NCI-H2196 (cell line): ENCODE measurements around the gene KDM1B.

Source experiments
- DNase-seq: peaks from one replicate; lab custom pipeline; 2025; ENCODE audit not compliant: unreplicated experiment; lab: John Stamatoyannopoulos, UW

The KDM1B gene, protein sequence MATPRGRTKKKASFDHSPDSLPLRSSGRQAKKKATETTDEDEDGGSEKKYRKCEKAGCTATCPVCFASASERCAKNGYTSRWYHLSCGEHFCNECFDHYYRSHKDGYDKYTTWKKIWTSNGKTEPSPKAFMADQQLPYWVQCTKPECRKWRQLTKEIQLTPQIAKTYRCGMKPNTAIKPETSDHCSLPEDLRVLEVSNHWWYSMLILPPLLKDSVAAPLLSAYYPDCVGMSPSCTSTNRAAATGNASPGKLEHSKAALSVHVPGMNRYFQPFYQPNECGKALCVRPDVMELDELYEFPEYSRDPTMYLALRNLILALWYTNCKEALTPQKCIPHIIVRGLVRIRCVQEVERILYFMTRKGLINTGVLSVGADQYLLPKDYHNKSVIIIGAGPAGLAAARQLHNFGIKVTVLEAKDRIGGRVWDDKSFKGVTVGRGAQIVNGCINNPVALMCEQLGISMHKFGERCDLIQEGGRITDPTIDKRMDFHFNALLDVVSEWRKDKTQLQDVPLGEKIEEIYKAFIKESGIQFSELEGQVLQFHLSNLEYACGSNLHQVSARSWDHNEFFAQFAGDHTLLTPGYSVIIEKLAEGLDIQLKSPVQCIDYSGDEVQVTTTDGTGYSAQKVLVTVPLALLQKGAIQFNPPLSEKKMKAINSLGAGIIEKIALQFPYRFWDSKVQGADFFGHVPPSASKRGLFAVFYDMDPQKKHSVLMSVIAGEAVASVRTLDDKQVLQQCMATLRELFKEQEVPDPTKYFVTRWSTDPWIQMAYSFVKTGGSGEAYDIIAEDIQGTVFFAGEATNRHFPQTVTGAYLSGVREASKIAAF

DNA sequence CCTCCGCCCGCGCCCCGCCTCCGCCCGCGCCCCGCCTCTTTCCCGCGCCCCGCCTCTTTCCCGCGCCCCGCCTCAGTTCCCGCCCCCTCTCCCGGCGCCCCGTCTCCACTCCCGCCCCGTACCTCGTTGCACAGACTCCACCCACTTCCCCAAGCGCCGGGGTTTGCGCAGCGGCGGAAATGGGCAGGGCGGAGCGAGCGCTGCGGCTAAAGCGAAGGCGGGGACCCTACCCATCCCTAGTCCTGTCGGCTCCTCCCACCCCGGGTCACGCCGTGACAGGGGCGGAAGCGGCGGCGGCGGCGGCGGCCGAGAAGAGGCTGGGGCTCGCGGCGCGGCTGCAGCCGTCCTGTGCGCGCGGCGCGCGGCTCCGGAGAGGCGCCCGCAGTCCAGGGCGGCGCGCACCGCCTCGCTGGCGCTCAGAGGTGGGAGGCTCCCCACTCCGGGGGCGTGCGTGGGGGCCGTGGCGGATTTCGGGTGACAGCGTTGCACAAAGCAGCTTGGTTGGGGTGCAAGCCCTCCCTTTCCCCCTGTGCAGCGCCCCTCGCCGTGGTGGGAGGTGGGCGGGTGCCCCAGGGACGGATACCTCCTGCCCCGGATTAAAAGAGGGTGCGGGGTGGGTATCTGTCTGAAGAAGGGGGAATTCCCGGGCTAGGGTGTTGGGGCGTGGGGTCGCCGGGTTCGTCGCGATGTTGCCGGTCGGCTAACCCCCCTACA is at the start of gene KDM1B:
KDM1B (plus strand) TSS at position 273 of the 714 bp plus-strand sequence. CDS start 4,474 bp downstream, outside the sequence.
- DNase-seq: peak; percentile 98

DNA sequence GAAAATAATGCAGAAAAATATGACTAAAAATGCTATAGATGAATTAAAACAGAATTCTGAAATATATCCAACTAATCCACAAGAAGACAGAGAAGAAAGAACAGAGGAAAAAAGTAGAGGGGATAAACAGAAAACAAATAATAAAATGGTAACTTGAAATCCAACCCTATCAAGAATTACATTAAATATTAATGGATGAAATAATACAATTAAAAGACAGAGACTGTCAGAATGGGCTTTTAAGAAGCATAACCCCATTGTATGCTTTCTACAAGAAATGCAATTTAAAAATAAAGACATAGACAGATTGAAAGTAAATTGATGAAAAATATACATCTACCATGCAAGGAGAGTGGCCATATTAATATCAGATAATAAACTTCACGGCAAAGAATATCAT is 48.2 kb upstream of the KDM1B start:
- no peak for DNase-seq

DNA sequence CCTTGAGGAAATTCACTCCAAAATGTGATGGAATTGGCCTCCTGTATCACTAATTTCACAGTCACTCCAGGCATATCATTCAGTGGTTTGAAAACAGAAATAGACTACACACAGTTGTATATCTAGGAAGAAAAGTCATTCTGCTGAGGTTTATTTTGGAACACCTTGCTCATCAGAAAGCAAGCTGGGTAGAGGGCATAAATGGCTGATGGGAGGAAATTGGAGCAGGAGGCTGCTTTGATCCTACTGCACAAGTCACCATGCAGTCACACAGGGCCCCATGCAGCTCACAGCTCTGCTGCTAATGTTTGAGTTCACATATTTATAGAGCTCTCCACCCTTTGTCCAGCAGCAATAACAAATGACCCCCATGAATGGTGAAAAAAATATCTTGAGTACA is 45.1 kb upstream of the KDM1B start:
- no peak for DNase-seq

DNA sequence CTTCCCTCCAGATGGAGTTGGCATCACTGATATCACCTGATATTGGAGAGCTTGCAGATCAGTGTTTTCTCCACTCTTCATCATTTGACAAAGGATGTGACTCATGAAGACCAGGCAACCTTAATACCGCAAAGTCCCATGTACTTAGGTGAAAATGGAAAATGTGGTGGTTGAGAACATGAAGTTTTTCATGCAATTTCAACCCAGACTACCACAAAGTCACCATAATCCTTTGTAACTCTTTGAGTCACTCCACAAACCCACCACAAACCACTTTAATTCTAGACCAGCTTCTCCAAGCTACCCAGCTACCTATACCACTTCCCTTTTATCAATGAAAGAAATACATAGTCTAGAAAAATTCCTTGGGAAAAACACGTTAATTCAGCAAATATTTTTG is 39.9 kb upstream of the KDM1B start:
- DNase-seq: no peak

DNA sequence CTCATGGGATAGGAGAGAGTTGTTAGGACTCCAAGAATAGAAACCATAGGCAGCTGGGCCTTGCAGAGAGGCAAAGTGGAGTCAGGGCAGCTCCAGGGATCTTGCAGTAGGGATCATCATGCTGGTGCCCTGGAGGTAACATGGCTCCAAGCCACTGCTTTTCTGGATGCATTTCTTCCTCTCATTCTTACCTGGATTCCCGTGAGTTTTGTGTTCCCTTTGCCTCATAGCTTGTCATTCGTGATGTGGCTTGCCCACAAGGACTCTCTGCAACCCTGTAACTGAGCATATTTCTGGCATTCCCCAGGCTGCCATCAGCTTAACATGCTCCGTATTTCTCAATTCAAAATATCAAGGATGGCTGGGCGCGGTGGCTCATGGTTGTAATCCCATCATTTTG is 38.1 kb upstream of the KDM1B start:
- DNase-seq: no peak

DNA sequence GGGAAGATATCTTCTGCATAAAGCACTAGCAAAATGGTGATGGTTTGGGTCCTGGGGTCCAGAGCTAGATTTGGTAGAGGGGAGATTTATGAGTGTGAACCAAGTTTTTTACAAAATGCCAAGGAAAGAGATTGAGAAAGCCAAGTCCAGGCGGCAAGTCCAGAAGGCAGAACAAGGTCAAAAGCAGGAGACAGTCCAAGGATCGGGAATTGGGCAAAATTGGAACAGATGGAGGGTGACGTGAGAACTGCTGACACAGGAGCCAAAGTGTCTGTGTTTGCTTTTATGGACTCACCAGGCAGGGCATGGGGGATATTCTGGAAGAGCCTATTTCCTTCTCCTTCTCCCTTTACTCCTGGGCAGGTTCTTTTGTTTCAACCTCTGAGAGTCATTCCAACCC is 36.9 kb upstream of the KDM1B start:
- no peak for DNase-seq

DNA sequence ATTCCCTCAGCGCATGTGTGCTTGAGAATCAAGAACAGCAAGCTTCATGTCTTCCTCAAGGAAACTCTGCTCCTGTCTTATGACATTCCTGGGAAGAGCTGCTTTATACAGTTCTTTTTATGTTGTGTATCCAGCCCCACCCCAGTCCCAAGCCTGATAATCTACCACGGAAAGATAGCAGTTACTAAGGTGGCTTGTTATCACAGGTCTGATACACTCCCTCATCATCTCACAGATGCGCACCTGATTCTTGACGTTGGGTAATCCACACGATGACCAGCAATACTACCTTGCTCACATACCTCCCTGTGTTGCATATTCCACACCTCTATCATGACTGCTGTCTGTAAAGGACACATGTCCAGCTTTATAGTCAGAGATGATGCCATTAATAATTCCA is 36.0 kb upstream of the KDM1B start:
- DNase-seq: no peak

DNA sequence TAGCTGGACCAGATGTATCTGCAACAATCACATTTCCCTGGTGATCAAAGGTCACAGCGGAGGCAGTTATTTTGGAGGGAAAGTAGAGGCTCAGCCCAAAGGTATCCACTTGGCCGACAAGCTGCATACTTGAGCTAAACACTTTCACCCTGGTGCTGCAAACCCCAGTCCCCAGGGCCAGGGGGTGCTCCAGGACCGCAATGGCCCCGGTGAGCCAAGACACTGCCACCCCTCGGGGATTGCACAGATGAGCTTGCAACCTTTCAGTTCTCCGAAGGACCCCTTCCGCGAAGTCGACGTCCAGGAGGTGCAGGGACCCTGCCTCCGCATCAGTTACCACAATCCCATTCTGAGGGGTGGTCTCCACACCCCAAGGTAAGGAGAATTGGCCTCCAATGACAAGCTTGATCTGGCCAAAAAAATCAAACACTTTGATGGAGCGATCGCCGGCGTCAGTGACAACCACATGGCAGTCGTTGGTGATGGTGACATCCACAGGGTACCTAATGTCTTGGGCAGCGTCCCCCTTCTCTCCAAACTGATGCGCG is 33.6 kb upstream of the KDM1B start:
- DNase-seq: no peak

DNA sequence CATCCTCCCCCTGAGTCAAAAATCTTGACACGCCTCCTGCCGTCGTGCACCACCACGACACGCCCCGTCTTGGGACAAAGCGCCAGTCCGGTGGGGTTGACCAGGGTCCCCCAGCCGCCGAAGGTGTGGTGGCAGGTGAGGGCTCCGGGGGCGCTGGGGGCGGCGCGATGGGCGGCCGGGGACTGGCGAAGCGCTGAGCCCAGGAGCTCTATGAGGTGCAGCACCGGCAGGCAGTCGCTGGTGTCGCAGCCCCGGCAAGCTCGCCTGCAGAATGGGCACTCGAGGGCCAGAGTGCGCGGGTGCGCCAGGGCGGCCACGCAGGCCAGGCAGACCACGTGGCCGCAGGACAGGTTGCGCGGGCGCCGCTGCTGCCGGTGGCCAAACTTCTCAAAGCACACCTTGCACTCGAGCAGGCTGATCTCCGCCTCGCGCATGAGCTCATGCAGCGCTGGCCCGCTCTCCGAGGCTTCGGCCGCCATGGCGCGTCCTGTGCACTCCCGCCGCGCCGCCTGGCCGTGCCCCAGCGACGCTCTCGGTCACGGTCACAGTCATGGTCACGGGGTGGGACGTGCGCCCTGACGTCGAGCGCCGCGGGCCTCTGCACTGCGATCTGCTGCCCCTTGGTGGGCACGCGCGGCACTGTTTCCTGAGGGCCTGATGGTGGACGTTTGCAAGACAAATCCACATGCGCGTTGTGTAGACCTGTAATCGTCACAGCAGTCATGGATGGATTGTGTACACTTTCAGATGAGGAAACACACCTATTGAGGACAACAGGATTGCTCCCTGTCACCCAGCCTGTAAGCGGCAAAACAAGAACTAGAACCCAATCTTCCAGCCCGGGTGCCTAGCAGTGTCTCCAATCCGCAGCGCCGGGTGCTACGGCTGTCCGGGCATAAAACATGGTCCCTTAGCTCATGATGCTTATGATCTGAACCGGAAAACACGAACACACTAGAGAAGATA is 32.8 kb upstream of the KDM1B start, which contains the start of gene NHLRC1:
NHLRC1 (minus strand) TSS at position 550 of the 966 bp plus-strand sequence; CDS start at position 479, 71 bp downstream.
- peak; percentile 92 for DNase-seq

DNA sequence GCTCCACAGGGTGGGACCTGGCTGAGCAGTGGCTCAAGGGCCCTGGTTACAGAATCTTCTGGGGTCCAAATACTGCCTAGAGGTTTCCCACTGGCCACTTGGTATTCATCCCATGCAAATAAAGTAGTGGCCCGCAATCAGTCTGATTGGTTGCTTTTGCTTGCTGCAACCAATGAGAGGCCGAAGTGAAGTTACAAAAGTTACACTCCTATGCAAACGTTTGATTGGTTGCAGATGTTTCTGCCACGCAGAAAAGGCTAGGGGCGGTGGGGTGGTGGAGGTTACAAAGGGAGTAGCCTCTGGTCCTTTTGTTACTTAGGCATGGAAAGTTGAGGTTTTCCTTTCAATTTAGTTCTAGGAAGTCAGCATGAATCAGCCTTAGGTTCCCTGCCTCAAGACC is 29.1 kb upstream of the KDM1B start:
- DNase-seq: no peak

DNA sequence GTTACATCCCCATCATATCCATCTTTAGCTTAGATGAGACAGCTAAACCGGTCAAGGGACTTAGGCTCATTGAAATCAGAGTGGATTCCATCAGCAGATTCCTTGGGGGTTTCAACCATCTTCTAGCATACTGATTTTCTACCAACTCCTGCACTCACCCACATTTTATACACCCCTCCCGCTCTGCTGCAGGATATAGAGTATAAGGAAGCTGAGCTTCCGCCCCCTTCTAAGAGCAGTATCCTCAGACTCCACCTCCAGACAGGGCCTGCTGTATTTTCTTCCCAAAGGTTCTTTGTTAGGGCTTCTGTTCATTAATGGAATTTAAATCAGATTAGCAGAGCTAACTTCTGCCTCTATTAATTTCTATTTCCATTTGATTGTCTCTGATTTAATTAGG is 22.9 kb upstream of the KDM1B start:
- DNase-seq: no peak

DNA sequence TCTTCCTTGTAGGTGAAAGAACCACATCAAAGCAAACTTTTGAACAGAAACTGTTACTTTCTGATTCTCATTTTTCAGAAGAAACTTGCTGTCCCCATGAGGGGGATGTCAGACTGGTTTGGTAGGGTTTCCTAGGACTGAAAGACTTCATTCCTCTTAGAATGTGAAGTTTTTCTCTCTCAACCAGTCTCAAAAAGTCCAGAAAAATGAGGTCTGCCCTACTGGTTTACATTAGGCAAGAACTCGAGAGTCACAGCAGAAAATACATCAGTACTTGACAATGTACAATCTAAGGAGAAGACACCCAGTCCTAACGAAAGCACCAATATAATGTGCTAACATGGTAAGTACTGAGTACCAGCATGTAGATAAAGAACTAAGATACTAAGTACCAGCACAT is 20.1 kb upstream of the KDM1B start:
- no peak for DNase-seq

DNA sequence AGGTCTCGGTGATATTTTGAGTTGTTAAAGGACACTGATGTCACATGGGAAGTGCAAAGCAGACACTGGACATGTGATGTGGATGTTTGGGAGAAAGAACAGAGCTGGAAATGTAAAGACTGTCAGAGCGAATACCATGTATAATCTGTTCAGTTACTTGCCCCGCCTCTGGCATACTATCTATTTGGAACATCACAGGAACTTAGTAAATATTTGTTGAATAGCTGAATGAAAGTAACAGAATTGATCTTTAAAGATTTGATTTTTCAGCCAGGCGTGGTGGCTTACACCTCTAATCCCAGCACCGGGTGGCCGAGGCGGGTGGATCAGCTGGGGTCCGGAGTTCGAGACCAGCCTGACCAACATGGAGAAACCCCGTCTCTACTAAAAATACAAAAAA is 19.0 kb upstream of the KDM1B start:
- no peak for DNase-seq

DNA sequence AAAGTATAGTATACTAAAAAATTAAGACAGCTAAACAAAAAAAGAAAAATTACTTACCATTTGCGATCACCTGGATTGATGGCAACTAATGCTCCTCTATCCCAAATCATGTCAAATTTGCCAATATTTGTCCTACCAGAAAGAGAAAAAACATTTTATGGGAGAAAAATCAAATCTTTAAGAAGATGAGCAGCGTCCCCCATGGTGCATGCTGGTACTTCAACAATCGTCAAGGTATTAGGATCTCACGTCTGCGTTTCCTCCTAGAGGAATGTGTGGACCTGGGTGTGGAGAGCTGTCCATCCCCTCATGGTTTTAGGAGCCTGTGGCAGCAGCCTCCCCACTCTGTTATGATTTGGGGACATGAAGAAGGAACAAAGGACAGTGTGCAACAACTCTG is 16.3 kb upstream of the KDM1B start:
- no peak for DNase-seq

DNA sequence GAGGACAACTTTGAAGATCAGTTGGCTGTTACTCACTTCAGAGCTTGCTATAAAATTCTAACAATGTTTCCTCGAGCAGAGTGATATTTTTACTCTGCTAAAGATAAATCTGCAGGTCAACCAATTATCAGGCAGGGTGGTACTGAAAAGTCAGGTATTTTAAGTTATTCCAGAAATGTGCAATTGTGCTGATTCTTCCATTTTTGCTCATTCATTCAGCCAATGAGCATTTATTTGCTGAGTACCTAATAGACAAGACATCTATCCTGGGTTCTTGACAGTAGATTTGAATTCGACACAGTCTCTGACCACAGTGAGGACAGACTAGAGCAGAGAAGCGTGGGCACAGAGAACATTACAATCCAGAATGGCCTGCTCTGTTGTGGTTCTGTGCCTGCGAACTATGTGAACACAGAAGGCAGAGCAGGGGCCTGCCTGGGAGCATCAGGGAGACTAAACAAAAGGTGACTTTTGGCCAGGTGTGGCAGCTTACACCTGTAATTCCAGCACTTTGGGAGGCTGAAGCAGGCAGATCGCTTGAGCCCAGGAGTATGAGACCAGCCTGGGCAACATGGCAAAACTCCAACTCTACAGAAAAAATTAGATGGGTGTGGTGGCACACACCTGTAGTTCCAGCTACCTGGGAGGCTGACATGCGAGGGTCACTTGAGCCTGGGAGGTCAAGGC is 15.1 kb upstream of the KDM1B start:
- no peak for DNase-seq

DNA sequence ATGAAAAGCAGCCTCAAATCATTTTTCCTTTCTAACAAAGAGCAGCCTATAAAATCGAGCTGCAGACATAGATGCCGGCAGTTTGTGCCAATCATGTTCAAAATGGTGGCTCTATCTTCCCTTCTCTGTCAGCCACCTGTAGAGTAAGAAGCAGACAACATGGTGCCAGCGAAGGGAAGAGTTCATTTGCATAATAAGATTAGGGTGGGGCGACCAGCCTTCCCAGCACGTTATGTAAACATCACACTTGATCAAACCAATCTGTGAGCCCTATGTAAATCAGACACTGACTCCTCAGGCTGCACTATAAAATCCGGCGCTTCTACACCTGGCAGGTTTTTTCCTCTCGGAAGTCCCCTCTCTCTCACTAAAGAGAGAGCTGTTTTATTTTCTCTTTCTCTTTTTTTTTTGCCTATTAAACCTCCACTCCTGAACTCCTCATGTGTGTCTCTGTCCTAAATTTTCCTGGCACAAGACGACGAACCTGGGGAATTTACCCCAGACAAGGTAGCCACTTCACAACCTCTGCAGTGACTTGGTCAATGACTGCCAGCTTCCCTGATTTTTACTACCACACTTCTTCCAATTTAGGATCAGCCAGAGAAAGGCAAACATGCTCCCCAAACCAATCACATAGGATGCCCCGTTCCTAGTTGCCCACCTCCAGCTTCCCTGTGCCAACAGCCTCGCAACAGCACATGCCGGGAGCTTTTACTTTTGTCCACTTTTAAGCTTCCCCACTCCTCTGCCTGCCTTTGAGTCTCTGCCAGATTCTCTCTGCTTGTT is 13.2 kb upstream of the KDM1B start:
- peak; percentile 78 for DNase-seq

DNA sequence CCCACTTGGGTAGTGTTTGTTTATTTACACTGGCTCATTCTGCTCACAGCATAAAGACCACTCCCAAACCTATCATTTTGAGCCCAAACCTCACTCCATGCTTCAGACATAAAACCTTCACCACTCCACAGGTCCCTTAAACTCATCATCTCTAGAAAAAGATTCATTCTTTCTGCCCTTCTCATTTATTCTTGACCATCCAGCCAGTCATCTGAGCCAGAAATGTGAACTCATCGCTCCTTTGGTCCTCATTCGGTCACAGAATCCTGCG is 12.7 kb upstream of the KDM1B start:
- DNase-seq: no peak

DNA sequence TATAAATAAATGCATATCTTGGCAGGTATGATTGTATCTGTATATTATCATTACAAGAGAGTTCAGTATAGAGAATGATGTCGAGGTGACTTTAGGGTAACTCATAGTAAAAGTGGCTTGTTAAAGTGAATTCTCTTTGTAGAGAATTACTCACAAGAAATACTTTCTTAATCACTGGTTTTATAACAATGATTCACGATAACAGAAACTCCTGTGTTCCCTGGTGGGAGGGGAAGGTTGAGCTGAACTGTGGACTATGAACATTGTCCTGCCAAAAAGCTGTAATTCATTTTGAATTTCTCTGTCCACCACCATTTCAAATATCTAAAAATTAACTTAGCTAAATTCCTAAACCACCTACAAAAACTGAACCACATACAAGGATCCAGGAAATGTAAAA is 8.1 kb upstream of the KDM1B start:
- DNase-seq: no peak

DNA sequence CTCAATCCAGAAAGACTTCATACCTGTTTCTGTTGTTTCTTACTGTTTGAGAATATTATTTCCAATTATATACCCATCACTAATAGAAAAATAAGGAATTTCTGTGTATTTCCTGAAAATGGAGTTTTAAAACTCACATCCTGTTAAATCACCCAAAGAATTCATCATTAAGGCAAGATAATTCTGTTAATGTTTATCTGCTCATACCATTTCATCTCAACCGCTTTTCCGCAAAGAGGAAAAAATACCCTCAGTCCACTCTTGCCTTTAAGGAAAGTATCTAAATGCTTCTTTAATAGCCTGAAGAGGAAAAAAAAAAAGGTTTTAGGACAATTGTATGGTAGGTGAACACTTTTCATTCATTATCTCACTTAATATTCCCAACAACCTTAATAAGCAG is 7.6 kb upstream of the KDM1B start:
- no peak for DNase-seq
